ENCODE measurements around the gene KLHL29. TPM values are rescaled to one million over a fixed set of nuclear protein-coding genes. Genes with fewer than 3 reads are reported as not detected.

KLHL29 gene
- total RNA-seq, 1 experiment from 2014 or later, result 16.7 TPM

DNA sequence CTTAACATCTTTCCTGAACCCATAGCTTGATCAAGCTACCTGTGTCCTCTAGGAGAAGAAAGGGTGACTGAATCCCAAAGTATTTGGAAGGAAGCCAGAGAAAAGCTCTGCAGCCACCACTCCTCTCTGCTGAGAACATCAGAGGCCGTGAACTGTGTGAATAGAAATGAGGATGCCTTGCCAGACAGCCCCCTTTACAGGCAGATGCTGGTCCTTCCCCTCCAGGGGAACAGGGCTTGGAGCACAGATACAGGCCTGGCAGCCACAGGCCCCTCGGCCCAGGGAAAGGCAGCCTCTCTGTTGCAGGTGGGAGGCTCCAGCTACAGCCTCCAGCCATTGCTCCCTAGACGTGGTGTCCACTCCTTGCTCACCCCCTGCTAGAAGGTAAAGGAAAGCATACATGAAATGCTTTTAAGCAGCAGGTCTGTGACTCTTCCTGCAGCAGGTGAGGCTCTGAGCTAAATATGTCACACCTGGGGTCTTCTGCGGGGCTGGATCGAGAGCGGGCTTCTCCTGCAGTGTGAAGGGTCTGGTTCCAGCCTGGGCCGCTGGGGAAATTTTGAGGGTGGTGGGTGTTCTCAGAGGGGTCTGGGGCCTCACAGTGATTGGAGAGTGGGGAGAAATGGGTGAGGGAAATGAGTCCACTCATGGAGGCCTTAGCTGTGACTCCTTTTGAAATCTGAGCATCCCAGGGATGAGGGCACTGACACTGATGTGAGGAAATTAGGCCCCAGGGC is 234.0 kb downstream of the KLHL29 start:
- Histone ChIP-seq H3K27ac (ENCODE audit: low read depth, low read length) (no peak overlapping the region), H3K9ac (ENCODE audit: low read length) (no peak overlapping the region), H3K4me1 (ENCODE audit: control insufficient read depth in 1 of 2, insufficient read depth in 2 of 2, low read length in 2 of 2) (no peaks in the 10 kb centered on the region), H3K4me2 (ENCODE audit: low read length) (no peak overlapping the region), H3K27me3 (ENCODE audit: insufficient read depth, low read length) (no peaks in the 10 kb centered on the region), H2AFZ (ENCODE audit: low read depth, low read length, poor library complexity, severe bottlenecking) (no peak overlapping the region), H3K9me3 (ENCODE audit: control insufficient read depth in 1 of 2, insufficient read depth in 1 of 2, low read depth in 1 of 2, low read length in 2 of 2) (no peaks in the 10 kb centered on the region), H3K79me2 (ENCODE audit: insufficient read depth, low read length) (no peaks in the 10 kb centered on the region), H4K20me1 (ENCODE audit: insufficient read depth) (no peaks in the 10 kb centered on the region), H3K36me3 (ENCODE audit: control insufficient read depth in 1 of 2, insufficient read depth in 2 of 2, low read length in 2 of 2) (no peaks in the 10 kb centered on the region), H3K4me3 (replicated peaks in 1 of 2; ENCODE audit: low read depth in 1 of 2, low read length in 2 of 2) (no peak overlapping the region), H3K9me2 (ENCODE audit: insufficient read depth) (no peaks in the 10 kb centered on the region)
- ATAC-seq (no peak), DNase-seq (ENCODE audit: low read depth, low spot score) (no peak)
- TF ChIP-seq ZNF274 (IDR thresholded peaks at IDR 0.05; ENCODE audit: low read depth, low read length) (no peak), SP1 (IDR thresholded peaks at IDR 0.05; ENCODE audit: low read depth) (no peak), SRF (IDR thresholded peaks at IDR 0.05; ENCODE audit: low read depth) (no peak), JUND (IDR thresholded peaks at IDR 0.05) (no peak), ZBTB33 (IDR thresholded peaks at IDR 0.05; ENCODE audit: extremely low read depth, insufficient replicate concordance, low read length) (no peak), ZFX (IDR thresholded peaks at IDR 0.05) (no peak), RAD21 (IDR thresholded peaks at IDR 0.05; ENCODE audit: low read depth) (no peak), FOSL1 (IDR thresholded peaks at IDR 0.05; ENCODE audit: low read depth) (no peak), TCF7L2 (IDR thresholded peaks at IDR 0.05; ENCODE audit: borderline replicate concordance, extremely low read depth, insufficient read depth, insufficient read length) (no peak), CEBPB (IDR thresholded peaks at IDR 0.05; ENCODE audit: low read depth) (no peak), POLR2AphosphoS5 (IDR thresholded peaks at IDR 0.05; ENCODE audit: low read depth, low read length) (no peak), CBX3 (IDR thresholded peaks at IDR 0.05; ENCODE audit: low read depth) (no peak), EZH2 (IDR thresholded peaks at IDR 0.05) (no peak), EZH2phosphoT487 (IDR thresholded peaks at IDR 0.05; ENCODE audit: borderline replicate concordance) (no peak), SIN3A (IDR thresholded peaks at IDR 0.05; ENCODE audit: low read depth) (no peak), REST (IDR thresholded peaks at IDR 0.05; ENCODE audit: low read depth) (no peak)
- TF ChIP-seq, protein P1, sequence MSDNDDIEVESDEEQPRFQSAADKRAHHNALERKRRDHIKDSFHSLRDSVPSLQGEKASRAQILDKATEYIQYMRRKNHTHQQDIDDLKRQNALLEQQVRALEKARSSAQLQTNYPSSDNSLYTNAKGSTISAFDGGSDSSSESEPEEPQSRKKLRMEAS (IDR thresholded peaks at IDR 0.05), result no peak
- ChIA-PET RAD21 (ENCODE audit: low non-redundant PET in 1 of 2, low total read pairs in 2 of 2, uncharacterized antibody in 2 of 2, unreplicated experiment in 2 of 2) (no interaction called here), POLR2A (no interaction called here), CTCF (no interaction called here)
- intact Hi-C loops (cut with micrococcal nuclease), result no loop called here
- BruUV-seq (replicated peaks), result no TSS peak
